Left forelimb (tissue), 1 donor: Measurements from ENCODE around the gene FITM1.

Experiments
- DNase-seq: peaks from one replicate; pipeline ENCODE4 v3.0.0-alpha.2; 2018; ENCODE audit warnings: low spot score

Gene FITM1

DNA sequence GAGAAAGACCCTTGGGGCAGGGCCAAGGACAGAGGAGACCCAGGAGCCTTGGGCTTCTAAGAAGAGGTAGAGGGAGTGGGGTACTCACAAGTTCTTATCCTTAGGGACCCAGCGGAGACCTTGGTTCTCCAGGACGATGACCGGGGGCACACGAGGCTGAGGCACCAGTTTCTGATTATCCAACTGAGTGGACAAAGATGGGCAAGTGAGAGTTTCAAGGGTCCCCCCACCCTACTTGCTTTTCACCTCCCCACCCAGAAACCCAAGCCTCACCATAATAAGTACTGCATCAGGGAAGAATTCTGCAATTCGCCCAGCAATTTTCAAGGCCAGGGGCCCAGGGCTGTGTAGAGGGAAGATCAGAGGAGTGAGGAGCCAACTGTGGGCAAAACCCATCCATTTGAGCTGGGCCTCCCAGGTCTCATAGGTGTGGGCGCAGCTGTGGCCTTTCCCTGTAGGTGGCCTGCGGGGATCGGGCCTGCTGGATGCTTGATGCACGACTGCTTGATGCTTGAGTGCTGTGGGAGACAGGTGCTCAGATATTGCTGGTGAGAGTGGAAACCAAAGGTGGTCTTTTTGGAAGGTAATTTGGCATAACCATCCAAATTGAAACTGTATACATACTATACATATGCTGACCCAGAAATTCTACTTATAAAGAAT lies 8.9 kb downstream of the FITM1 start:
- DNase-seq = no peak

DNA sequence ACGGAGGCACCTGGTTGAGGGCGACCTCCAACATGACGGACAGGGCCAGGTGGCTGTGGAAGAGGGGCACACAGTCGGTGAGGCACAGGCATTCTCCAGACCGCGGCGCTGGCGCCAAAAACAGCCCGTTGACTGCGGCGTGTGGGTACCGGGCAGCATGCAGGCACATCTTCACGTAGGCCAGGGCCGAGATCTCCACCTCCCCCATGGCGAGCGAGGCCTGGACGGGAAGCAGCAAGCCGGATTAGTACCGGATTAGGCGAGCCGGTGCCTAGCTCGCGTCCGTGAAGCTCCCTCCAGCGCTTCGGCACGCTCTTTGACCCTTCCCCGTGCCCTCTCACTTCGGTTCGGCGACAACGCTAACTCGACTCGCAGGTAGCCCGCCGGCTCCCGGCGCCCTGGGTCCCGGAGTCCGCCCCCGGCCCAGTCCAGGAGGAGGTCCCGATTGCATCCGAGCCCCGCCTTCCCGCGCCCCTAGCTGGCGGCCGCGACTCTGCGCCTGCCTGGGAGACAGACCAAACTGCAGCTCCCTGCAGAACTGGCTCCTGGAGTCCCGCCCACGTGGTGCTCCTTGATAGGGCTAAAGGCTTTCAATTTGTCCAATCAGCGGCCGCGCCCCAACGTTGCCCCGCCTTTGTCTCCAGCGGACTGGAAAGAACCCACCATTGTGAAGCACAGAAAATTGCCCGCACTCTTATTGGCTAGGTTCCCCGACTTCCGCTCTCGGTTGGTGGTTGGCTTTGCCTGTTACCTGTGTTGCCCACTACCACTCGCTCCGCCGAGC lies 10.8 kb downstream of the FITM1 start, which contains the start of gene EMC9:
TSS of gene EMC9 (minus strand) at position 495 of the 784 bp plus-strand sequence. CDS start at position 208, 287 bp downstream.
- peak; percentile 100 for DNase-seq

DNA sequence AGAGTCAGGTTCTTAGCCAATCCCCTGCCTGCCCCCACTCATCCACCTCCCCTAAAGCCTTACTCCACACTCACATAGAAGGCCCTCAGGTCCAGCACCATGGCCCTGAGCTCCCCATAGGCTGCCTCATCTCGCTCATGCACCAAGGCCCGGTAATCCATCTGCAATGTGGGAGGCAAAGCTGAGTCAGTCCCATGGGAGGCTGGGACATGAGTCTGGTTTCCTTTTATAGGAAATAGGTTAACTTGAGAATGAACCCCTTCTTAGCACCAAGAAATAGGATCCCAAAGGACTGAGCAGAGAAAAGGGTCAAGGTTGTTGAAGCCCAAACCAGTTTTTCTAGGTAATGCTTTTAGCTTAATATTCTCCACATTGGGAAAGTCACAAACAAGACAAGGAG lies 13.1 kb downstream of the FITM1 start:
- DNase-seq = no peak

DNA sequence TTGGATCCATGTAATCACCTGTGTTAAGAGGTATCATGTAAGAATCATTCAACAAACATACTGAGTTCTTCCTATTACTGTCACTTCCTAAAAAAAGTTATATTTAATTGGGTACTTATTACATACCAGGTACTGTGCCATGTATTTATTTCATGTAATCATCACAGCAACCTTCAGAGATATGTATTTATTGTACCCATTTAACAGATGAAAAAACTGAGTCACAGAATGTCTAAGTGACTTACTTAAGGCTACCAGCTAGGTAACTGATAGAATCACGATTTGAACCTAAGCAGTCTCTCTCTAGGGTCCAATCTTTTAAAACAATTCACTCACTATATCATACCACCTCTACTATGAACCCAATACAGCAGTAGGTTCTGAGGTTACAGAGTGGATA lies 14.0 kb downstream of the FITM1 start:
- DNase-seq = no peak

DNA sequence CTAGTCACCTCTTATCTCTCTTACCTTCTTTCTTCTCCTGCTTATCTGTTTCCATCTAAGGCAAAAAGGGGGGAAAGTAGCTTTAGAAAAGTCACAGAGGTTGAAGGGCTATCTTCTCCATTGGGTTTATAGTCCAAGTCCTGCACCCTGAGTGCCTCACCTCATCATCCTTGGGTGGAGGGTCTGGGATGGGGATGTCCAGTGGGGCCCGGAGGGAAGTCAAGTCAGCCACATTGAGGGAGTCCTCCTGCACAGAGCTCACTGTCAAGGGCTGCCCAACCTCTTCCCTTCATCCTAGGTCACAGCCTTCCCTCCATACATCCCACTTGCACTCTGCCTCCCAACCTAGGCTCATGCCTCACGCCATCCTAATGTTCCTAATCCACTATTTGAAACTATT lies 14.8 kb downstream of the FITM1 start:
- DNase-seq = no peak

DNA sequence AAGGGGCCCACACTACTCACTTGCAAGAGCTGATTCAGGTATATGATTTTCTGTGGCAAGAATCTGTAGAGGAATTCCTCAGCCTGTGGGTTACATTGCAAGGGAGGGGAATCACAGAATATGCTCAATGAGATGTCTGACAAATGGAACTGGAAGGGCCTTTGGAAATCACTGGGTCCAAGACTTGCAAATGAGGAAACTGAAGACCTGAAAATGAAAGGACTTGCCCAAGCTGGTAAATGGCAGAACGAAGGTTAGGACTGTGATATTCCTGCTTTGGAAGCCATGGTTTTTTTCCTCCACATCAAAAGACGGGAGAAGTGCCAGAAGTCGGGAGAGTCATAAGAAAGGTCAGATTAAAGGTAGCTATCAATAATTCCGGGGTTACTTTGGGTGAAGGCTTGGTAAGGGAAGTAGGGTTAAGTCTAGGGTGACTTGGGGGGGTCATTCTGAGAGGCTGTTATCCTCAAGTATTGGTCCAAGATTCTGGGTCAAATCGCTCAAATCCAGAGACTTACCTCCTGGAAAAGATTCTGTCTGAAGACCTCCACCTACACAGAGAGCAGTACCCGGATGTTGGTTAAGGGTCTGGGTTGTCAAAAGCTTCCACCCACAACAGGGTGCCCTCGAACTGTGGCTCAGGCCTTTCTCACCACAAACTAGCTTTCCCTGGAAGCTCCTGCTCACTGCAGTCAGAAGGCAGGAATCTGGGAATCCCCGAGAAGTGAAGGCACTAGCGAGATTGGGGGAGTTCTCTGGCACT lies 15.4 kb downstream of the FITM1 start:
- DNase-seq = no peak

DNA sequence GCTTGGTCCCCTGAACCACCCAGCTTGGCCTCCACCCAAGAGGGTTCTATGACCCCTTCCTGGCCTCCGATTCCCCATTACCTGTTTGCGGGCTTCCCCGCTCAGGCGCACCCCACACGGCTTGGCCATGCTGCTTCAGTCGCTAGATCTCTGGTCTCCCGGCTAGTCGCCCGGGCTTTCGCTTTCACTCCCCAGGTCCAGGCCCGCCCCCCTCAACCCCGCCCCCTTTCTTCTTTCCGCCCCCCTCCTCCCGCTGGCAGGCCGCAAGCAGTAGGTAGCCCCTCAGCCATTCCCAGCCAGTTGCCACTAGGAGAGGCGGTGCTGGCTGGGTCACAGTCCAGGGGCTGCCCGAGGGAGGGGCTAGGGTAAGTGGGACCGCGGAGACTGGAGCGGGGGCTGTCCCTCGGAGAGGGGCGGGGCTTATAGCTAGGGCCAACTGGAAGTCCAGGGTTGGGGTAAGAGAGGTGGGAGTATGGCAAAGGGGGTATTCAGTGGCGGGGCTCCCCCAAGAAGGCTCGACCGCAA lies 16.1 kb downstream of the FITM1 start, which contains the start of gene PSME2:
TSS of gene PSME2 (minus strand) at position 158 of the 525 bp plus-strand sequence. CDS start at position 129, 29 bp downstream.
- DNase-seq = peak; percentile 94

DNA sequence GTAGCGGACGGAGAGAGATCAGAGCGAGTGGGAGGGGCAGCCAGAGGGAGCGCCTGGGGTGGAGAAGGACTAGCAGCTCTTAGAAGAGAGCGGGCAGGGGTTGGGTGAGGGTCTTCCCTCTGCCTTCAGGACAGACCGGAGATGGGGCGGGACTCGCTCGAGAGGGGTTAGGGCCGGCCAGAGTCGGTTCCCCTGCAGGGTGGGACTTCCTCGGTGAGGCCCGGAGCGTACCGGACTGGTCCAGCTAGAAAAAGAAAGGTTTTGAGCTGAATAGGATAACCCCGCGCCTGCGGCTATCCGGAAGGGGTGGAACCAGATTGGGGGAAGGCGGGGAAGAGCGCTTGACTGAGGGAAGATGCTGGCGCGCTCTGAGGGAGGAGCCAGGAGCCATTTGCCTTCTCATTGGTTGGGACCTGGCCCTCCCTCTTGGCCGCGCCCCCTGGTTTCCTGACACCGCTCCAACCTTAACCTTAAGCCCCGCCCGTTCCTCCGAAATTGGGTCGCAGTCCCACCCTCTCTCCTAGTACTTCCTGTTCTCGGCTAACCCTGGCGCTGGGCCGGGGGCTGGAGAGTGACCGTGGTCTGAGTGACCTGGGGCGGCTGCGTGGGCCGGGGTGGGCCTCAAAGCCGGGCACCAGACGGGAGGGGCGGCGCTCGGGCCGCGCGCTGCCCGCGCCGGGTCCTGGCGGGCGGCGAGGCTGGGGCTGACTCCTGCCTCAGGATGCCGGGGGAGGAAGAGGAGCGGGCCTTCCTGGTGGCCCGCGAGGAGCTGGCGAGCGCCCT lies 16.7 kb downstream of the FITM1 start, which contains the start of gene RNF31:
TSS of gene RNF31 (plus strand) at position 521 of the 783 bp plus-strand sequence. CDS start at position 722, 201 bp downstream.
- DNase-seq = peak; percentile 98

DNA sequence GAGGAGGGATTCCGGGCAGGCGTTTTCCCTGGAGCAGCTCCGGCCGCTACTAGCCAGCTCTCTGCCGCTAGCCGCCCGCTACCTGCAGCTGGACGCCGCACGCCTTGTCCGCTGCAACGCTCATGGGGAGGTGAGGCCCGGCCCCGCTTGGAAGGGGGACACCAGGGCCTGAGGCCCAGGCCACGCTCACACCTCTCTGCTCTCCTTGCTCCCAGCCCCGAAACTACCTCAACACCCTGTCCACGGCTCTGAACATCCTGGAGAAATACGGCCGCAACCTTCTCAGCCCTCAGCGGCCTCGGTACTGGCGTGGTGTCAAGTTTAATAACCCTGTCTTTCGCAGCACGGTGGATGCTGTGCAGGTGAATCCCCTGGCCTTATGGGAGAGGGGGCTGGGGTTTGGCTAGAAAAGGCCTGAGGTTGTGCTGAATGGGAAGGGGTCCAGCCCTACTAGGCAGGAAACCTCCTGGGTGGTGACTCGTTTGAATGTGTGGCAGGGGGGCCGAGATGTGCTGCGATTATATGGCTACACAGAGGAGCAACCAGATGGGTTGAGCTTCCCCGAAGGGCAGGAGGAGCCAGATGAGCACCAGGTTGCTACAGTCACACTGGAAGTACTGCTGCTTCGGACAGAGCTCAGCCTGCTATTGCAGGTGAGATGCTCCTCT lies 17.4 kb downstream of the FITM1 start:
- DNase-seq = no peak

DNA sequence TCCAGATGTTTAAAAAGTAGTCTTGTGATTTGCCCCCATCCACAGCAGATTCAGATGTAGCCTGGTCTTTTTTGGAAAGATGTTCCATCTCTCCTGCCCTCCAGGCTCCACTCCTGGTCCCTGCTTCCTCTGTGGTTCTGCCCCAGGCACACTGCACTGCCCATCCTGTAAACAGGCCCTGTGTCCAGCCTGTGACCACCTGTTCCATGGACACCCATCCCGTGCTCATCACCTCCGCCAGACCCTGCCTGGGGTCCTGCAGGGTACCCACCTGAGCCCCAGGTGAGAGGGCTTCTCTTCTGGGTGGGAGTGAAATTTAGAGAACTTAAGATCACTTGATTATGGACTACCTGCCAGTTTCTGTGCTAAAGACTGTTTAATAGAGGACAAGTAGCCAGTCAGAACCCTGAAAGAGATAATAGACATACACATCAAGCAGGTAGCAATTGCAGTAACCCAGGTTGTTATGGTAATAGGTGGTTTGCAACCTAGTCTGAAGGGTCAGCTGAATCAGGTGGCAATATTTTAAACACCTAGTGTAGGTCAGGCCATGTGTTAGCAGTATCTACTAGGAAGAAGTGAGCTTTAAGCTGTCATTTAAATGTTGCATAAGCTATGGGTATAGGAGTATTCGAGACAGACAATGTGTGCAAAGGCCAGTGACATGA lies 19.0 kb downstream of the FITM1 start:
- no peak for DNase-seq

DNA sequence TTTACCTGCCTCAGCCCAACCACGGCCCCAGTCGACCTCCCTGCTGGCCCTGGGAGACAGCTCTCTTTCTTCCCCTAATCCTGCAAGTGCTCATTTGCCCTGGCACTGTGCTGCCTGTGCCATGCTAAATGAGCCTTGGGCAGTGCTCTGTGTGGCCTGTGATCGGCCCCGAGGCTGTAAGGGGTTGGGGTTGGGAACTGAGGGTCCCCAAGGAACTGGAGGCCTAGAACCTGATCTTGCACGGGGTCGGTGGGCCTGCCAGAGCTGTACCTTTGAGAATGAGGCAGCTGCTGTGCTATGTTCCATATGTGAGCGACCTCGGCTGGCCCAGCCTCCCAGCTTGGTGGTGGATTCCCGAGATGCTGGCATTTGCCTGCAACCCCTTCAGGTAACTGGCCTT lies 19.6 kb downstream of the FITM1 start:
- no peak for DNase-seq

DNA sequence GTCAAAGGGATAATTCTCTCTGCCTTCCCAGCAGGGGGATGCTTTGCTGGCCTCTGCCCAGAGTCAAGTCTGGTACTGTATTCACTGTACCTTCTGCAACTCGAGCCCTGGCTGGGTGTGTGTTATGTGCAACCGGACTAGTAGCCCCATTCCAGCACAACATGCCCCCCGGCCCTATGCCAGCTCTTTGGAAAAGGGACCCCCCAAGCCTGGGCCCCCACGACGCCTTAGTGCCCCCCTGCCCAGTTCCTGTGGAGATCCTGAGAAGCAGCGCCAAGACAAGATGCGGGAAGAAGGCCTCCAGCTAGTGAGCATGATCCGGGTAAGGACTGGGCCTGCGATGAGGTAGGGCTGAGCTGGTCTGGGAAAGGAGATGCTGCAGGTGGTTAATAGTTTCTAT lies 20.1 kb downstream of the FITM1 start:
- DNase-seq = no peak

DNA sequence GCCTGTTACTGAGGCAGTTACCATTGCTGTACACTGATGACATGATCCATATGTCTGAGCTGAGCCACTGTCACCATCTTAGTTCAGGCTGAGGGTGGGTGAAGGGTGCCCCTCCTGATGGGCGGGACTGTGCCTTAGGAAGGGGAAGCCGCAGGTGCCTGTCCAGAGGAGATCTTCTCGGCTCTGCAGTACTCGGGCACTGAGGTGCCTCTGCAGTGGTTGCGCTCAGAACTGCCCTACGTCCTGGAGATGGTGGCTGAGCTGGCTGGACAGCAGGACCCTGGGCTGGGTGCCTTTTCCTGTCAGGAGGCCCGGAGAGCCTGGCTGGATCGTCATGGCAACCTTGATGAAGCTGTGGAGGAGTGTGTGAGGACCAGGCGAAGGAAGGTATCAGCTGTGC lies 20.5 kb downstream of the FITM1 start:
- DNase-seq = no peak

DNA sequence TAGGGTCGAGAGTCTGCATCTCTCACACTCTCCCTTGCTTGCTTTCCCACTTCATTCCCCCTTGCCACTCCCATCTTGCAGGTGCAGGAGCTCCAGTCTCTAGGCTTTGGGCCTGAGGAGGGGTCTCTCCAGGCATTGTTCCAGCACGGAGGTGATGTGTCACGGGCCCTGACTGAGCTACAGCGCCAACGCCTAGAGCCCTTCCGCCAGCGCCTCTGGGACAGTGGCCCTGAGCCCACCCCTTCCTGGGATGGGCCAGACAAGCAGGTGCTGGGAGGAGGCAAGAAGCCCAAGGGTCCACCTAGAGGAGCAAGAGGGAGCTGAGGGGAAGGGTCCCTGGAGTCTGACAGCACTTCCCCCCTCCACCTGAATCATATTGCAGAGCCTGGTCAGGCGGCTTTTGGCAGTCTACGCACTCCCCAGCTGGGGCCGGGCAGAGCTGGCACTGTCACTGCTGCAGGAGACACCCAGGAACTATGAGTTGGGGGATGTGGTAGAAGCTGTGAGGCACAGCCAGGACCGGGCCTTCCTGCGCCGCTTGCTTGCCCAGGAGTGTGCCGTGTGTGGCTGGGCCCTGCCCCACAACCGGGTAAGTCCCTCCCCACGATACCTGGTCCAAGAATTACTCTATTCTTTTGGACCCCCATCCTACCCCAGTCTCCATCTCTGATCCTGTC lies 21.1 kb downstream of the FITM1 start:
- DNase-seq = no peak

DNA sequence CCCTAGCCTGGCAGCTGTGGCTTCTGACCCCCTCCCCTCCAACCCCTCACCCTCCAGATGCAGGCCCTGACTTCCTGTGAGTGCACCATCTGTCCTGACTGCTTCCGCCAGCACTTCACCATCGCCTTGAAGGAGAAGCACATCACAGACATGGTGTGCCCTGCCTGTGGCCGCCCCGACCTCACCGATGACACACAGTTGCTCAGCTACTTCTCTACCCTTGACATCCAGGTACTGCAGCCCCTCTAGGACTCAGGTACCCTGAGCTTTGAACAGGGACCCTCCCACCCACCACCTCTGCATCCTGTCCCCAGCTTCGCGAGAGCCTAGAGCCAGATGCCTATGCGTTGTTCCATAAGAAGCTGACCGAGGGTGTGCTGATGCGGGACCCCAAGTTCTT lies 24.6 kb downstream of the FITM1 start:
- DNase-seq = no peak

DNA sequence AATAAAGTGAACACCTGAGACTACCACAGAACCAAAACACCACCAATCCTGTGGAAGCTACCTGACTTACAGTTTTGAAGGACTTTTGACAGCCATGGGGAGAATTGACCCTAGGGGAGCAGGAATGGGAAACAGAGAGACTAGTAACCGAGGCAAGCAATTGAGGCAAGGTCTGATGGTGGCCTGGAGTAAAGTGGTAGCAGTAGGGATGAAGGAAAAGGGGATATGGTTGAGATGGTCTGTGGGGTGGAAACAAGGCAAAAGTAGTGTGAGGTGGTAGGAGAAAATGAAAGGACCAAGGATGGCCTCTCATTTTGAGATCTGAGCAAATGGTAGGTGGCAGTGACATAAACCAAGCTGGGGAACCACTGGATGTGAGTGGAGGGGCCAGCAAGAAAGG lies 26.4 kb downstream of the FITM1 start:
- DNase-seq = no peak

DNA sequence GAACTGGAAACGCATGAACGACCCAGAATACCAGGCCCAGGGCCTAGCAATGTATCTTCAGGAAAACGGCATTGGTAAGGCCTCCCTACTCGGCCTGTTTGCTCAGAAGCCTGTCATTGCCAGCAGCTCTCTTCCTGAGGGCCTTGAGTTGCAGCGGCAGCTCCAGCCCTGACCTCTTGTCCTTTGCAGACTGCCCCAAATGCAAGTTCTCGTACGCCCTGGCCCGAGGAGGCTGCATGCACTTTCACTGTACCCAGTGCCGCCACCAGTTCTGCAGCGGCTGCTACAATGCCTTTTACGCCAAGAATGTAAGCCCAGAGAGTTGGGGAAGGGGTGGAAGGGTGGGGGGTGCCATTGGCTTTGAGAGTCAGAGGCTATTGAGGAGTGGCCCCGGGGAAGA lies 26.9 kb downstream of the FITM1 start:
- no peak for DNase-seq

DNA sequence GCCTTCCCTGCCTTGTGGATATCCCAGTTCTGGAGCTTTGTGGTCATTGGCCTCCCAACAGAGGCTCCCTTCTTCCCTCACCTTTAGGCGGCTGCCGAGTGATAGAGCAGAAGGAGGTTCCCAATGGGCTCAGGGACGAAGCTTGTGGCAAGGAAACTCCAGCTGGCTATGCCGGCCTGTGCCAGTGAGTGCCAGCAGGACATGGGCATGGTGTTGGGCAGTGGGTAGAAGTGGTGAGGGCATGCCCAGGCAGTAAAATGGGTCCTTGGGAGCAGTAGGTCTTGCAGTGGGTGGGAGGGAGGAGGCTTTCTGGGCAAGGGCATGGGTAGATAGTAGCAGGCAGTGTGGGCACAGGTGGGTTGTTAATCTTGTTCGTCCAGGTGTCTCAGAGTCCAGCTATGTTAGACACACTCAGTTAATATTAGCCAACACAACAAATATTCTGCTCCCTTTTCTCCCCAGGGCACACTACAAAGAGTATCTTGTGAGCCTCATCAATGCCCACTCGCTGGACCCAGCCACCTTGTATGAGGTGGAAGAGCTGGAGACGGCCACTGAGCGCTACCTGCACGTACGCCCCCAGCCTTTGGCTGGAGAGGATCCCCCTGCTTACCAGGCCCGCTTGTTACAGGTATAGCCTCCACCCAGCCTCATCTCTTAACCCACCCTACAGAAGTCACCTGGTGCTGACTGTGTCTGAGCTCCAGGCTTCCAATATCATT lies 29.5 kb downstream of the FITM1 start:
- DNase-seq = peak; percentile 61

DNA sequence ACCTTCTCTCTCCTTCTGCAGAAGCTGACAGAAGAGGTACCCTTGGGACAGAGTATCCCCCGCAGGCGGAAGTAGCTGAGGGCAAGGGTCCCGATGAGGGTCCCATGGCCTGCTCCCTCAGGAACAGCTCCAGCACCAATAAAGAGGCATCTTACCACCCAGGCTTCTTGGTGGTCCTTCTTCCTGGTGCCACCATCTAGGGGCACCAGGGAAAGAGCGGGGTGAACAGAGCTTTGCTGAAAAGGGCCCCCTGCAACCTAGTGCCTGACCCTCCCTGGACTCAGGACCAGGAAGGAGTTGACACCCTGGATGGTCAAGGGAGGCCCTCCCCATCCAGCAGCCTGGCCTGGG lies 30.0 kb downstream of the FITM1 start:
- no peak for DNase-seq
